Gastroesophageal sphincter (tissue), 3 donors: Measurements from ENCODE around the gene LIPC.

Experiments
- CTCF ChIP-seq, 4 experiments: fragments of 200-600 bp in 2 of 4; fragments of 450-650 bp in 2 of 4; sonication (generic) in 1 of 4; IDR thresholded peaks; one replicate each; pipeline ENCODE4 v1.5.1; 2017 to 2019; ENCODE audit warnings: antibody characterized with exemption in 4 of 4, mild to moderate bottlenecking in 2 of 4, moderate library complexity in 2 of 4
- EP300 ChIP-seq: sonication (generic); formaldehyde crosslinking; IDR thresholded peaks from one replicate; pipeline ENCODE4 v1.6.1; 2017; ENCODE audit warnings: antibody characterized with exemption, mild to moderate bottlenecking
- POLR2A ChIP-seq, 2 donors: fragments of 450-650 bp; IDR thresholded peaks; one replicate each; pipeline ENCODE4 v1.6.1; 2017; ENCODE audit warnings: antibody characterized with exemption in 2 of 2, mild to moderate bottlenecking in 2 of 2, moderate library complexity in 1 of 2

GRCh38 chr15:58386641-58387040 is 45.1 kb upstream of the LIPC start:
- TF ChIP-seq CTCF (IDR thresholded peaks at IDR 0.05) (no peak), EP300 (no peak), POLR2A (IDR thresholded peaks at IDR 0.05) (no peak)
